Fibroblast of skin of abdomen (primary cell): ENCODE data around the gene ATAD3B. TPM values are rescaled to one million over a fixed set of nuclear protein-coding genes. Genes with fewer than 3 reads are reported as not detected.
"Not testable (repeated sequence)": the region's sequence is repeated elsewhere in the genome, so short reads cannot be mapped to it uniquely, and the experiment has no call there.

Experiments
- DNase-seq: peaks from one replicate; pipeline ENCODE4 v3.0.0-alpha.2; 2013
- polyA plus RNA-seq, 2 experiments: library from polyadenylated mRNA; unstranded; fragments of 120-200 nt; gene quantifications; one replicate each; pipeline ENCODE4 v1.2.1, GENCODE V29; 2013; ENCODE audit not compliant: insufficient read length in 2 of 2

ATAD3B gene, protein sequence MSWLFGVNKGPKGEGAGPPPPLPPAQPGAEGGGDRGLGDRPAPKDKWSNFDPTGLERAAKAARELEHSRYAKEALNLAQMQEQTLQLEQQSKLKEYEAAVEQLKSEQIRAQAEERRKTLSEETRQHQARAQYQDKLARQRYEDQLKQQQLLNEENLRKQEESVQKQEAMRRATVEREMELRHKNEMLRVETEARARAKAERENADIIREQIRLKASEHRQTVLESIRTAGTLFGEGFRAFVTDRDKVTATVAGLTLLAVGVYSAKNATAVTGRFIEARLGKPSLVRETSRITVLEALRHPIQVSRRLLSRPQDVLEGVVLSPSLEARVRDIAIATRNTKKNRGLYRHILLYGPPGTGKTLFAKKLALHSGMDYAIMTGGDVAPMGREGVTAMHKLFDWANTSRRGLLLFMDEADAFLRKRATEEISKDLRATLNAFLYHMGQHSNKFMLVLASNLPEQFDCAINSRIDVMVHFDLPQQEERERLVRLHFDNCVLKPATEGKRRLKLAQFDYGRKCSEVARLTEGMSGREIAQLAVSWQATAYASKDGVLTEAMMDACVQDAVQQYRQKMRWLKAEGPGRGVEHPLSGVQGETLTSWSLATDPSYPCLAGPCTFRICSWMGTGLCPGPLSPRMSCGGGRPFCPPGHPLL
- polyA plus RNA-seq (2013, experiment 1 of 2; ENCODE audit: insufficient read length) = 18.9 TPM
- 17.5 TPM for polyA plus RNA-seq (2013, experiment 2 of 2; ENCODE audit: insufficient read length)

DNA sequence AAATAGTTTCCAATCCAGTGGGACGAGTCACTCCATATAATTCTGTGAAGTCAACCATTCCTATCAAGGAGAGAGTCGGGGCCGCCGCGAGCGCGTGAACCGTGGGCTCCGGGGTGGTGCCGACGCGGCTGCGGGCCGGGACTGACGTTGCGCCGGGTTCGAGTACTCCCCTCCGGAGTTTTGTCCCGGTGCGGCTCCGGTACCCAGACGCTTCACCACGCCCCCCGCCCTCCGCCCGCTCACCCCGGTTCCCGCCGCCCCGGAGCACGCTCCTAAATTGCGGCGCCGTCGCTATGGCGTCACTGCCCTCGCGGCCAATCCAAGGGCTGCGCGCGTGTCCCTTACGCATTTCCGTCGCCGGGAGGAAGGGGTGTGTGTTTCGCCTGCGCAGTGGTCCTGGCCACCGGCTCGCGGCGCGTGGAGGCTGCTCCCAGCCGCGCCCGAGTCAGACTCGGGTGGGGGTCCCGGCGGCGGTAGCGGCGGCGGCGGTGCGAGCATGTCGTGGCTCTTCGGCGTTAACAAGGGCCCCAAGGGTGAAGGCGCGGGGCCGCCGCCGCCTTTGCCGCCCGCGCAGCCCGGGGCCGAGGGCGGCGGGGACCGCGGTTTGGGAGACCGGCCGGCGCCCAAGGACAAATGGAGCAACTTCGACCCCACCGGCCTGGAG is at the start of gene ATAD3B:
TSS of gene ATAD3B (plus strand) at position 377 of the 664 bp plus-strand sequence. CDS start at position 497, 120 bp downstream.
- DNase-seq = peak; percentile 92

DNA sequence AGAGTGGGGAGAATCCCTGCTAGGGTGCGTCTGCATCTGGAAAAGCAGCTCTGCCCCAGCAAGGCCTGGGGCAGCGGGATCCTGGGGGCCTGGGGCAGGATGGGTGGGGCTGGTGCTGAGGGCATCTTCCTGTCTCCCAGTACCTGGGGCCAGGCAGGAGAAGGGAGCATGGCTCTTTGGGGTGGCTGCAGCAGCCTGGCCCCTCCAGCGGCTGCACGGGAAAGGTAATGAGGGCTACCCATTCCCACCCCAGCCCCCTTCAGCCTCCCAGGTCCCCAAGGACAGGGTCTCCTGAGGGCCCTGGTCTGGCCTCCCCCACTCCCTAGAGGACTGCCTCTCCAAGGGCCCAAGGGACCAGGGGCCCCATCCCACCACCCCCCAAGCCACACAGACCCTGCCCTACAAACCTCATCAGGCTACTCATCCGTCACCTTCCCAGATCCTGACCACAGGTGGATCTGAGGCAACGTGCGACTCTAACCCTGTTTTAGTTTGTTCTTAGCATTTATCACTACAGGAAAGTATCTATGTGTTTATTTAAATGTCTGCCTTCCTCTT is 49.6 kb upstream of the ATAD3B start:
- DNase-seq = no peak

DNA sequence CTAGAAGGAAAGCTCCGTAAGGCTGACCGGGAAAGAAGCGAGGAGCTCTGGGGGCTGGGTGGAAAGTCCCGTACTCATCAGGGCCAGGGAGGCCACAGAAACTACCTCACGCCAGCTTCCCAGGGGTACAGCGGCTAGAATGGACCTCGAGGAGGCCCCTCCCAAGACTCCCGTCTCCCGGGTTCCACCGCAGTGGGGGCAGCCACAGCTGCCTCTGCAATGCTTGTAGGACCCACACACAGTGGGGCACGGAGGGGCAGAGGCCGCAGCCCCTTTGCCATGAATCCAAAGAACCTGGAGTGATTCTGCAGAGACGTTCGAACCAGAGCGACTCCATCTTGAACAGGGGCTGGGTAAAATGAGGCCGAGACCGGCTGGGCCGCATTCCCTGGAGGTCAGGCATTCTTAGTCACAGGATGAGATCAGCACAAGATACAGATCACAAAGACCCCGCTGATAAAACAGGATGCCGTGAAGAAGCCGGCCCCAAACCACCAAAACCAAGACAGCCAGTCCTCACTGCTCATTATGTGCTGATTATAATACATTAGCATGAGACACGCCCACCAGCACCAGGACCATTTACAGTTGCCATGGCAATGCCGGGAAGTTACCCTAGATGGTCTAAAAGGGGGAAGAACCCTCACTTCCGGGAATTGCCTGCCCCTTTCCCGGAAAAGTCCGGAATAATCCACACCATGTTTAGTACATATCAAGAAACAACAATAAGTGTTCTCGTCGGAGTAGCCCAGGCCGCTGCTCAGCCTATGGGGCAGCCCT is 48.9 kb upstream of the ATAD3B start:
- peak; percentile 64 for DNase-seq

DNA sequence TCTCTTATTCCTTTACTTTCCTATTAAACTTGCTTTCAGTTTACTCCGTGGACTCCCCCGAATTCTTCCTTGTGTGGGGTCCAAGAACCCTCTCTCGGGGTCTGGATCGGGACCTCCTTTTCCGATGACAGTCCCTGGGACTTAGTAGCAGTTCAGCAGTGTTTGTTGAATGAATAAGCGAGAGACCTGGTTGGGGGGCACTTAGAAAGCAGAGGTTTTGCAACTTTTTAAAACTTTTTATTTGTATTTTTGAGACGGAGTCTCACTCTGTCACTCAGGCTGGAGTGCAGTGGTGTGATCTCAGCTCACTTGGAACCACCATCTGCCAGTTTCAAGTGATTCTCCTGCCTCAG is 48.3 kb upstream of the ATAD3B start:
- no peak for DNase-seq

DNA sequence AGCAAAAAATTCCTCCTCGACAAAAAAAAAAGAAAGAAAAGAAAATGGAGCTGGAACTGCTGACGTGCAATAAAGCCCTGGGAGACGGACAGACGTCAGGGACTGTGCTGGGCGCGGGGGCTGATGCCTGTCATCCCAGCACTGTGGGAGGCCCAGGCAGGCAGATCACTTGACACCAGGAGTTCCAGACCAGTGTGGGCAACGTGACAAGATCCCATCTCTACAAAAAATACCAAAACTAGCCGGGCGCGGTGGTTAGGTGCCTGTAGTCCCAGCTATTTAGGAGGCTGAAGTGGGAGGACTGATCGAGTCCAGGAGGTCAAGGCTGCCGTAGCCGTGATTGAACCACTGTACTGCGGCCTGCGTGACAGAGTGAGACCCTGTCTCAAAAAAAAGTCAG is 46.9 kb upstream of the ATAD3B start:
- no peak for DNase-seq

DNA sequence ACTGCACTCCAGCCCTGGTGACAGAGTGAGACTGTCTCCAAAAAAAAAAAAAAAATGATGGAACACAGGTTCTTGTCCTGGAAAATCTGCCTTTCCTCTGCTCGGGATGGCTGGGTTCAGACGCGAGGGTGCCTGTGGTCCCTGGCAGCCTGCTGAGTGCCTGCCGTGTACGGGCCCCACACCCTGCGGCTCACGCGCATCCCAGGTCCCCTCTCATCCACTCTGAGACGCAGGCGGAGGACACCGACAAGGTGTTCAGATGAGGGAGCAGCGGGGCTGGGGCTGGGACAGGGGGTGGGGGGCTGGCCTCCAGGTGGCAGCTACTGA is 46.2 kb upstream of the ATAD3B start:
- DNase-seq = no peak

DNA sequence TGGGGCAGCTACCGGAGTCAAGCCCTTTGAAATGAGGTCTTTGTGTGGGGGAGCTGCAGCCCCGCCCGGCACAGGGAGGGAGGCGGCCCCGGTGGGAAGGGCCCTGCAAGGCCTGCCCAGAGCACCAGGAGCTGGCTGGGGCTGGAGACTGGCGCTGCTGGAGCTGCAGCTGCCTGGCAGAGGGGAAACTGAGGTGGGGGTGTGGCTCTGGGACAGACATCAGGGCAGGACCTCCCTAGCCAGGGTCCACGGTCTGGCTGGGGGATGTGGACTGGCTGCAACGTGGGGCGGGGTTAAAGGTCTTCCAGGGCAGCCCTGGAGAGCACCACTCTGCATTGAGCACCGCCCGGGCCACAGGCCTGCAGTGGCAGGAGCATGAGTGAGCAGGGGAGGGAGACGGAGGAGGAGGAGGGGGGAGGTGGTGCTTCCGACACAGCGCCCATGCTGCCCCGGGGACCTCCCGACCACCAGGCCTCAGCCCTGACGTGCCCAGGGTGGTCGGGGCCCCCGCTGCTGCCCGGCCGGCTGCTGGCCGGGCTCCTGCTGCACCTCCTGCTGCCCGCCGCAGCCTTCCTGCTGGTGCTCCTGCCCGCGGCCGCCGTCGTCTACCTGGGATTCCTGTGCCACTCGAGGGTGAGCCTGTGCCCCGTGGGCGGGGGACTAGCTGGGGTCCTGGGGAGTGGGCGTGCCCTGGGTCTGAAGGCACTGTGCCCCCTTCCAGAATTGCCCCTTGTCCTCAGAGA is 45.6 kb upstream of the ATAD3B start:
- DNase-seq = no peak

DNA sequence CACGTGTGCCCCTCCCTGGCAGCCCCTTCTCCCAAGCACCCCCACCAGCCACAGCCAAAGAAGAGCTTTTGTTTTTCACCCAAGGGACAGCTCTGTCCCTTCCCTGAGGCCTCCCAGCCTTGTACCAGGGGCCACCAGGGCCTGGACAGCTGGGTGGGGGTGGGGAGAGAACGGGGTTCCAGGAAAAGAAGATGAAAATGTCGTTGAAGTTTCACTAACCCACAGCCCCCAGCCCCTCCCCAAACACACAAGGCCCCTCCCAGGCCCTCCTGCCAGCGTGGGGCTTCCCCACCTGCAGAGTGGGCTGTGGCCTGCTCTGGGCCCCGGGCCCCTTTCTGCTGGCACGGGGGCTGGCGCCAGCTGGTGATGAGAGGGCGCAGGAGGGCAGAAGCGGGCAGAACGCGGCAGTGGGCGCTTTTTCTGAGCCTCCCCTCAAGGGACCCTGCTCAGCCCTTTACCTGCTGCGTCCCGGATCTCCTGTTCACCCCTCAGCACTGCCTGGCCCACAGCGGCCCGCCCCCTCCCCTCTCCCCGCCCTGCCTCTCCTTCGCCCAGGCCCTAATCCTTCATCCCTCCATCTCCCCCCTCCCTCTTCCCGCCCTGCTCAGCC is 45.0 kb upstream of the ATAD3B start:
- no peak for DNase-seq

DNA sequence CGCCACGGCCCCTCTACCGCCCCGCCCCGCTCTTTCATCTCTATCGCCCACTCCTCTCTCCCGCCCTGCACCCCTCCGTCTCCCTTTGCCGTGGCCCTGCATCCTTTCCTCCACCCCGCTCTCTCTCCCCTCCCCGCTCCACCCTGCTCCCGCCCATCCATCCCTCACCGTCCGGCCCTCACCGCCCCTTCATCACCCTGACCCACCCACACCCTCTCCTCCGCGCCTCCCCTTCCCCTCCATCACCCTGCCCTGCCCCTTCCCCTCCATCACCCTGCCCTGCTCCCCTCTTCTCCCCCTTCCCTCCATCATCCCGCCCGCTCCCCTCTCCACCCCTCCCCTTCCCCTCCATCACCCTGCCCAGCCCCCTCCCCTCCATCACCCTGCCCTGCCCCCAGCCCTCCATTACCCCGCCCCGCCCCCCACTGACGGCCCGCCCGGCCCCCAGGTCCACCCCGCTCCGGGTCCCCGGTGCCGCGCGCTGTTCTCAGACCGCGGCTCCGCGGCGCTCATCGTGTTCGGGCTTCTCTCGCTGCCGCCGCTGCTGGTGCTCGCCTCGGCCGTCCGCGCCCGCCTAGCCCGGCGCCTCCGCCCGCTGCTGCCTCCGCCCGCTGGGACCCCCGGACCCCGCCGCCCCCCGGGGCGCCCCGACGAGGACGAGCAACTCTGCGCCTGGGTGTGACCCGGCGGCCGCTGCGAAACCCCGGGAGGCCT is 44.3 kb upstream of the ATAD3B start:
- no peak for DNase-seq

DNA sequence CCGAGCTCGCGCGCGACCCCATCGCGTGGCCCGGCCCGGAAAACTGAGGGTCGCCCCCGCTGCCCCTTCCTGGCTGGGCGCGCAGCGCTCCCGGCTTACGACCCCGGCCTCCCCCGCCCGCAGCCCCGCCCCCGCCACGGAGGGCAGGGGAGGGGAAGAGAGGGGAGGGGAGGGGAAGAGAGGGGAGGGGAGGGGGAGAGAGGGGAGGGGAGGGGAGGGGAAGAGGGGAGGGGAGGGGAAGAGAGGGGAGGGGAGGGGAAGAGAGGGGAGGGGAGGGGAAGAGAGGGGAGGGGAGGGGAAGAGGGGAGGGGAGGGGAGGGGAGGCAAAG is 43.8 kb upstream of the ATAD3B start:
- DNase-seq = no peak

DNA sequence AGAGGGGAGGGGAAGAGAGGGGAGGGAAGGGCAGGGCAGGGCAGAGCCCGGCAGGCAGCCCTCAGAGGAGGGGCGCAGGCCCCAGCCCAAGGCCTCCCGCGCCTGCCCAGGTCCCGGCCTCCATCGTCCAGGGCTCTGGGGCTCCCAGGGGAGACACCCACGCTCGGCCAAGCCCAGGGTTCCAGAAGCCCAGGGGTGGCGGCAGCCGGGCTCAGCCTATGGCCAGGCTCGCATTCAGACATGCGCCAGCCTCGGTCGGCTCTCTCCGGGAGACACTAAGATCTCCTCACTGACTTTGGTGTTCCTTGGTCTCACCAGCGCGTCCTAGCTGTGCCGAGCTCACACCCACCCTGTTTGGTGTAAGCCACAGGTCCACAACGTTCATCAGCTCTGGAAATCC is 43.4 kb upstream of the ATAD3B start:
- no peak for DNase-seq

DNA sequence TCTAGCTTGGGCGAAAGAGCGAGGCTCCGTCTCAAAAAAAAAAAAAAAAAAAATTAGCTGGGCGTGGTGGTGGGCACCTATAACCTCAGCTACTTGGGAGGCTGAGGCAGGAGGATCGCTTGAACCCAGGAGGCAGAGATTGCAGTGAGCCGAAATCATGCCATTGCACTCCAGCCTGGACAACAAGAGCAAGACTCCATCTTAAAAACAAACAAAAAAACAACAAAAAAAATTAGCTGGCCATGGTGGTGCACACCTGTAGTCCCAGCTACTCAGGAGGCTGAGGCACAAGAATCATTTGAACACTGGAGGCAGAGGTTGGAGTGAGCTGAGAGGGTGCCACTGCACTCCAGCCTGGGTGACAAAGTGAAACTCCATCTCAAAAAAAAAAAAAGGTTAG is 42.6 kb upstream of the ATAD3B start:
- not testable (repeated sequence) for DNase-seq

DNA sequence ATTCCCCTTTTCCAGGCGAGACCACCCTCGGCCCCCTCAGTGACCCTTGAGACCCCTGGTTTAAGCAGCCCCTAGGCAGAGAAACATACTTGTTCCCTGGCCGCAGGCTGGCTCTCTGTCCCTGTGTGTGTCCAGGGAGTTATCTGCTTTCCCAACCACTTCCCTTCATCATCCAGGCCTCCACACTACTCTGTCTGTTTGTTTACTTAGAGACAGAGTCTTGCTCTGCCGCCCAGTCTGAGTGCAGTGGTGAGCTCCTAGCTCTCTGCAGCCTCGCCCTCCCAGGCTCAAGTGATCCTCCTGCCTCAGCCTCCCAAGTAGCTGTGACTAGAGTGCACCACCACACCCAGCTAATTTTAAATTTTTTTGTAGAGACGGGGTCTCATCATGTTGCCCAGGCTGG is 41.9 kb upstream of the ATAD3B start:
- DNase-seq = no peak

DNA sequence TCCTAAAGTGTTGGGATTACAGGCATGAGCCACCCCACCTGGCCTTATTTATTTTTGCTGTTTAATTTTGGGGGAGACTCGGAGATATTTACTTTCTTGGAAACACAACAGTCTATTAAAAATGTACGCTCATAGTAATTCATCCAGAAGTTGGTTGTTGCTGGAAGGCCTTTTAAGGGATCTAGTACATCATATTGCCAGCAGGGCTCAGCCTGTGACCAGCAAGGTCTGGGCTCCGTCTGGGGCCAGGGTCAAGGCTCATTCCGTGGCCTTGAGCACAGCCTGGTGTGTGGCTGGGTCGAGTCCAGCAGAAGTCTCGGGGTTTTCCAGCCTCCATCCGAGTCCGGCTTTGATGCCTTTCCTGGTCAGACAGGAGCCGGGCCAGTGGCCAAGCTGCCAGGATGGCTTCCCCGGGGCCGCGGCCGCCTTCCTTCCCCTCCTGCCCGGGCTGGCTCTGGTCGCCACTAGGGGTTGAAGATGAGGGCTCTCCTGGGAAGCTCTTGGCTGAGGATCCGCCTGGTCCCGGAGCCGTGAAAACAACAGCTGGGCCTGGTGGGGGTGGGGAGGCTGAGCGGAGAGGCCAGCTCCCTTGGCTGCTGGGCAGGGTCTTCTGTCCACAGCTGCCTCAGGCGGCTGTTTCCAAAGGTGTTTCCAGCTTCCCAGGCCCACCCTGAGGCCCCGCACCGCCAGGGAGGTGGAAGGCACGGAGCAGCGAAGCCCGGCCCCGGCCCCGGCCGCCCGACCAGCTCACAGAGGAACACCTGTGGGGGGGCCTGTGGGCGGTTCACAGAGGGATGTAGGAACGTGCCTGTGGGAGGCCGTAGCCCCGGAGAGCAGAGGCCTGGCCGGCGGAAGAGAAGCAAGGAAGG is 41.2 kb upstream of the ATAD3B start:
- peak; percentile 60 for DNase-seq

DNA sequence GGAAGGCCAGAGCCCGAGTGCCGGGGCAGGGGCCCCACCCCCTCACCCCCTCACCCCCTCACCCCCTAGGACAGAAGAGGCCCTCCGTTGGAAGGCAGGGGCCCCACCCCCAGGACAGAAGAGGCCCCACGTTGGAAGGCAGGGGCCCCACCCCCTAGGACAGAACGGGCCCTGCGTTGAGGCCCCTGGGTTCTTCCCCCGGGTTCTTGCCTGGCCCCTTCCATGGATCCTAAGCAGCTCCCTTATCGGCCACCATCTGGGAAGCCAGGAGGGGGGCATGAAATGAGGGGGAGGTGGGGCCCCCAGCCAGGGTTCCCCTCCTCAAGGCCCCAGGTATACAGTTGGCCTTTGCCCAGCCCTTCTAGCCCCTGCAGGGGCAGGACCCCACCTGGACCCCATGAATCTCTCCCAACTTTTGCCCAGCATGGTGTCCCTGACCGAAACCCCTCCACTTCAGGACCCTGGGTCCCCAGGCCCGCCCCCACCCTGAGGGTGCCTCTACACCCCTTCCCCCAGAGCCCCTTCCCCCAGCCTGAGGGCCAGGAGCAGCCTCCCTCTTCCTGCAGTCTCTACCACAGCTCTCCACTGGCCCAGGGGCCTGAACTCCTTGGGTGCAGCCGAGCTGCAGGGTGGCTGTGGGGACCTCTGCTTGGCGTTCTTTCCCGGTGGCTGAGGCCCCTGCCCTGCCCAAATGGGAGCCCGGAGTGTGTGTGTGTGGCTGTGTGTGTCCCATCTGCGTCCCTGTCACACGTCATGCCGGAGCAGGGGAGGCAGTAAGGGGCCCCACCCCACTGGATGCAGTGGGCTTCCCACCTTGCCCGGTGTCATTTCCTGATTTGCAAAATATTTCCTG is 40.3 kb upstream of the ATAD3B start:
- no peak for DNase-seq

DNA sequence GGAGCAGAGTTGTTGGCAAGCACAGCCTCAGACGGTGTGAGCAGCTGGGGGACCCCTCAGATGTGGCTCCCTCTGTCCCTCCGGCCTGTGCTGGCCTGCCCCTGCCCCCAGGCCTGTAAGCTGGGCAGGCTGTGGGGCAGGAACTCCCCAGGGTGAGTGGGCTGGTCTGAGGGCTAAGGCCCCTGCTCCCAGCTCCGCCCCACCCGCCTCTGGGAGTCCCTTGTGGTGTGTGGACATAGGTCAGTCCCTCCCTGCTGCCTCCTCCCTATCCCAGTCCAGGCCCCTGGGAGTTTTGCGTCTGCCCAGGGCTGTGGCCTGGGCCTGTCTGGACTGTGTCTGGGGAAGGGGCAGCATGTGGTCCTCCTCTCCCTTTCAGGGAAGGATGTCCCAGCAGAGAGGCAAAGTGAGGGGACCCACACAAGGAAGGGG is 39.7 kb upstream of the ATAD3B start:
- no peak for DNase-seq

DNA sequence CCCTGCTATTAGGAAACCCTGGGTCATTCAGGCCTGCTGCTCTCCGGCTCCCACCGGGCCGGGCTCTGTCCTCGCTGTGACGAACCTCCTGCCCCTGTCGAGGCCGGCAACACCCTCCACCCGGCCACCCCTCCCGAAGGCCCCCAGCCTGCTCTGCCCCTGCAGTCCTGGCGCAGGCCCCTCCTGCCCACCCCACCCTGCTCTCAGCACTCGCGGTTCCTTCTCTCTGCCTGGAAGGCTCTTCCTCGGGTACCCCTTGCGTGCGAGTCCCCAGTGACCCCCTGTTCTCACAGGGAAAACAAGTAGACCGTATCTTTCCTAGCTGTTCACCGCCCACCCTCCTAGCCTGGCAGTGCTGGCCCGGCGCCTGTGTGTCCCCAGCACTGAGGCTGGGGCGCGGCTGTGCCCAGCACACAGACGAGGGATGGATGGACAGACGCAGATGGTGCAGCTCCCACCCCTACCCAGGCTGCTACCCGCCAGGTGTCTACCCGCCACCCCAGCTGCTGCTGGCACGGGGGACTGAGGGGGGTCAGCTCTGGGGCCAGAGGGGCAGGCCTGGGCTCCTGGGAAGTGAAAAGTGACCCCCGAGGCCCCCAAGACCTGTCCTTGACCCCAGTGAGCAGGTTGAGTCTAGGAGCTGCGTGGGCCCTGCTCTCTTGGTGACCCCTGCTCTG is 39.2 kb upstream of the ATAD3B start:
- no peak for DNase-seq
